HS-5 (cell line): ENCODE data around the gene RUSC2.
A peak's percentile ranks its signal among the peaks of the same experiment; 100 is the strongest.
"Not testable (repeated sequence)": the region's sequence is repeated elsewhere in the genome, so short reads cannot be mapped to it uniquely, and the experiment has no call there.

ENCODE experiments used
- DNase-seq: peaks from one replicate; pipeline ENCODE4 v3.0.0-alpha.2; 2012; ENCODE audit warnings: low read depth

RUSC2 gene

GRCh38 chr9:35489313-35490154, at the start of gene RUSC2:
Gene RUSC2, plus strand, starts transcription at chr9:35490111. Its CDS starts 56,411 bp downstream, at chr9:35546522.
- DNase-seq: peak; percentile 72

- DNase-seq: no peak
Measured at GRCh38 chr9:35446012-35446411, 43.9 kb upstream of the RUSC2 start.

DNA sequence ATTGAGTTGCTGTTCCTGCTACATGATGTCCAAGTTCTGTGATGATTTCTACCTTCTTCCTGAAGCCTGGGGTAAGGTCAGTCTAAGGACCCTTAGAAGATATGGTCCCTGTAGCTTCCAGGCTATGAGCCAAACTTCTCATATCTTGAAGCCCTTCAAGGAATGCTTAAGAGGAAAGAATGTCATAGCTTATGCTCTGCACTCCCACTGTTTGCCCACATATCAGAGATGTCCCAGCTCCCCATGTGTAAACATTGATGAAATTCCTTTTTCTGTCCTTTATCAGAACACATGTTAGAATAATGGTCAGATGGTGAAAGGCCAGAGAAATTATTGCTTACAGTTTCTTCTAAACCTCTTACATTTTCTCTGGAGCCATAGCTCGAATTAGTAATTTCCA, 41.4 kb upstream of the RUSC2 start:
- no peak for DNase-seq

DNA sequence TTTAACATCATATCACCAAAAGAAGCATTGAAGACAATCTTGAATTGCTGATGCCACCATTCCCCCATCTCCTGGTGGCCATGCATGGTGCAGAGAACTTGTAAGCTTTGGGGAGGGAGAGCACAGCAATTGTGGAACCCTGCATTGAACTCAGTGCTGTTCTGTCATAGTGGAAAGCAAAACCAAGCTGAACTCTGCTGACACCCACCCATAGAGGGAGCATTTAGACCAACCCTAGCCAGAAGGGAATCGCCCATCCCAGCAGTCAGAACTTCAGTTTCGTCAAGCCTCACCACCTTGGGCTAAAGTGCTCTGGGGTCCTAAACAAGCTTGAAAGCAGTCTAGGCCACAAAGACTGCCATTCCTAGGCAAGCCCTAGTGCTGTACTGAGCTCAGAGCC, 37.4 kb upstream of the RUSC2 start:
- no peak for DNase-seq

GRCh38 chr9:35453786-35454185, 36.1 kb upstream of the RUSC2 start:
- no peak for DNase-seq

DNA sequence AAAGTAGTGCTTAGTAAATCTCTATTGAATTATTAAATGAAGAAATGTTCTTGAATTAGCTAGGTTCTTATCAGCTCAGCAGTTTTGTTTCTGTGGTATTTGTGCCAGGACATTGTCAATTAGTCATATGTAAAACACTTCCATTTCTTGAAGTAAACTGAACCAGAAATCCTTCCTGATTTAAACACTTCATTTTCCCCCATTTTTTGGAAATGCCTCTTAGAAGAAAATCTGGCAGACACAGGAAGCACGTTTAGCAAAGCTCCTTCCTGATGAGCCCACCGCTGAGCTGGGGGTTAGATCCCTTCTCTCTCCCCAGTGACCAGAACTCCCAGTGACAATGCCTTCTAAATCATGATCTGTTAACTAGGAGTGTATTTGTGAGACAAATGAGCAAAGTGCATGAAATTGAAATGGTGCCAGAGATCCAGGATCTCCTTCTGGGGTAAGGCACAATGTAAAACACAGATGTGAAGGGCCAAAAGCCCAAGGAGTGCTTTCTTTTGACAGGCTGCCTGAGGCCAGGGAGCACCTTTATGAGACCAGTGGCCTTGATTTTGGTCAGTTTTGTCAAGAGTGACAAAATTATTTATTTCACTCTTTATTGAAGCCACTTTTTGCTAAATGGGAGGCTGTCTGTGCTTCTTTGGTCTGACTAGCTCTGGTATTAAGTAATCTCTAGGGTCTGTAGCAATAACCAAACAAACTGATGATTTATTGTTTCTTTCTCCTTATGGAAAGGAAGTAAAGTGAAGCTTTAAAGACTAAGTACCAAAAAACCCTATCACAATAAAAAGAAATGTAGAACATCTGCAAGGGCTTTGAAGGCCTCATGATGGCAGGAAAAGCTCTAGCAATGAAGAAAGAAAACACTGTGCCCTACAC, 25.5 kb upstream of the RUSC2 start:
- DNase-seq: no peak

GRCh38 chr9:35470340-35470739, 19.6 kb upstream of the RUSC2 start:
- no peak for DNase-seq

DNA sequence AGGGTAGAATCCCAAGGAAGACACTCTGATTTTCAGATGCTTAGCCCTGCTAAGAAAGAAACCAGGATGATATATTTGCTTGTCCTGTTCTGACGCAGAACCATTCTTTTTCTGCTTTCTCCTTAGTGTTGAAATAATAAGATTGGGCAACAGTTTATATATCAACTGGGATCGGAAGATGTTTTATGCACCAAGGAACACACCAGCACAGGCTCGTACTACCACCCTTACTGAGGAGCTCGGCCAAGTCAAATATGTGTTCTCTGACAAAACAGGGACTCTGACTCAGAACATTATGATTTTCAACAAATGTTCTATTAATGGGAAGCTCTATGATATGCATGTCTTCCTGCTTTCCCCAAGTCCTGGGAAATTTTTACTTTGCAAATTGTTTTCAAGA, 19.0 kb upstream of the RUSC2 start:
- no peak for DNase-seq

DNA sequence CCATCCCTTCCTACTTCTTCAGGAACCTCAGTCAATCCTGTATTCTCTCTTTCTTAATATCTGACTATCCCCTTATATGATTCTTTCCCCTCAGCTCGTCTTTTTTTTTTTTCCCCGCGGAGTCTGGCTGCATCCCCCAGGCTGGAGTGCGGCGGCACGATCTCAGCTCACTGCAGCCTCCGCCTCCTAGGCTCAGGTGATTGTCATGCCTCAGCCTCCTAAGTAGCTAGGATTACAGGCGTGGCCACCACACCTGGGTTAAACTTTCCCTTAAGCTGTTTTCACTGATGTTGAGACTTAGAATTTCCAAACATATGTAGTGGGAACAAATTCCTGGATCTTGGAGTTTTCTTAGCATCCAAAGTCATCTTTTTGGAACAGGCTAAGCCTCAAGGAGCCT, 13.3 kb upstream of the RUSC2 start:
- no peak for DNase-seq

DNA sequence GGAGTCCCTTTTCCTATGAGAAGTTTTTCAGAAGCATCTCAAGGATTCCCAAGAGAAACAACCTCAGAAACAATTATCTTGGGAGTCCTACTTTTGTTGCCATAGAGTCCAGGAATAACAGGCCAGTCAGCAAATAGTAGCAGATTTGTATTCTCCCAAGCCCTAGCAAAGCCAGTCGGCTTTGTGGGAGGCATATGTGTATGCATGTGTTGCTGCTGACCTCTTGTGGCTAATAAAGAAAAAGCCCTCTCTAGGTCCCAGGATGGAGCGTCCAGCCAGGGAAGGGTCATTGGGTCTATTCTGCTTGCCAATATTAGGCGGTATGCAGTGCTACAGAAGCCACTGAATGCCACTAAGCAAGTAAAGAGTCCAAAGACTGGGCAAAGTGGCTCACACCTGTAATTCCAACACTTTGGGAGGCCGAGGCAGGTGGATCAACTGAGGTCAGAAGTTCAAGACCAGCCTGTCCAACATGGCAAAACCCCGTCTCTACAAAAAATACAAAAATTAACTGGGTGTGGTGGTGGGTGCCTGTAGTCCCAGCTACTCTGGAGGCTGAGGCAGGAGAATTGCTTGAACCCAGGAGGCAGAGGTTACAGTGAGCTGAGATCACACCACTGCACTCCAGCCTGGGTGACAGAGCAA, 12.6 kb upstream of the RUSC2 start:
- not testable (repeated sequence) for DNase-seq

- DNase-seq: no peak
Measured at GRCh38 chr9:35478871-35479270, 11.0 kb upstream of the RUSC2 start.

DNA sequence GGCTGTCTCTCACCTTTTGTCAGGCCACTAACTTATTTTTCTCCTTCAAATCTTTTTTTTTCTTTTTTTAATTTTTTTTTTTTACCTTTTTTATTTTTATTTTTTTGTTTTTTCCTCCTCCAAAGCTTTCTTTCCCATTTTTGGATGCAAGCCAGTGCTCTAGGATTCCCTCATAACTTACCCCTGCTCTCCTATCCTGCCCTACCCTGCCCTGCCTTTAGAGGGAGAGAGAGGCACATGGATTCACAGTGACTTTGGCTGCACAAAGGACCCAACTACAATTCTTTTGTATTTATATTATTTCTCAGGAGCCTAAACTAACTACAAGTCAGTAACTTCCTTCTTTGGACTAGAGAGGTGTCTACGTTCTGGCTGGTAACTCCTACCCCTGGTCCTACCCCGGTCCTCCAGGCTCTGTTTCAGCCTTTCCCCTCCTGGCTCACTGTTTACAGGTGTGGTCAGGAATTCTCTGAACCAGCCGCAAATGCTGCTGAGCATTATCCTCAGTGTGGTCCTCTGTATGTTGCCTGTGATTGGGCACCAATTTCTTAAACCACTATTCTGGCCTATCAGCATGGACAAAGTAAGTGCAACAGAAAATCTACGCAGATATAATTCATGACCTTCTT, 8.4 kb upstream of the RUSC2 start:
- no peak for DNase-seq

DNA sequence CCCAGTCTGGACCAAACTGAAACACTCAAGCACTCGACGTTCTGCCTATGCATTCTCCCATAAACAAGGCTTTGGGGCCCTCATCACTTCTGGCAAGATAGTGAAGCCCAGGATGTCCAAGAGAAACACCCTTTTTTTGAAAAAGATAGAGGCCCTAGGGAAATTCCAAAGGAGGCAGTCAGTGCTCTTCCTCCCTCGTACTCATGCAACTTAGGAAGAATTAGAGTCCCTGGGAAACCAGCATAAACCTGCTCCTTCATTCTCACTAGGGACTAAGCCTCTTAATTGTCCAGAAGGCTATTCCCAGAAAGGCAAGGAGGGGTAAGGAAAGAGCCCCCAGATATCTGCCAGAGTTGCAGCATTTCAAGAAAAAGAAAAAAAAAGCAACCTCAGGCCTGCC, 7.8 kb upstream of the RUSC2 start:
- no peak for DNase-seq

DNA sequence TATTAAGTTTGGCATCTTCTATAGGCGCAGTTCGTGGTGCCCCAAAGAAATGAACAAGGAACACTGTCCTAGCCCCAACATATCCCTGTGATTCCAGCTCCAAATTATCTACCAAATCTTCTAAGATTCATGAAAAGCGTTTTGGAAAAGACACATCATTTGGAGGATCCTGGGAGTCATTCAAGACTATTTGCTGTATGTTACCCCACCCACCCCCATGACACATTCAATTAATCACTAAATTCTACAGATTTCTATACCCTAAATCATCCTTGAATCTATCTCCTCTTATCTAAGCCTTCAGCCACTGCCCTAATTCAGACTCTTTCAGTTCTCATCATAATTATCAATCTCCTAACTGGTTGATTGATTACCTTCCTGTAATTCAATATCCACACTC, 5.5 kb upstream of the RUSC2 start:
- no peak for DNase-seq

- no peak for DNase-seq
Measured at GRCh38 chr9:35487081-35487480, 2.8 kb upstream of the RUSC2 start.

- no peak for DNase-seq
Measured at GRCh38 chr9:35488021-35488420, 1.9 kb upstream of the RUSC2 start.

- DNase-seq: no peak
Measured at GRCh38 chr9:35488566-35489312, 1.2 kb upstream of the RUSC2 start.

- DNase-seq: no peak
Measured at GRCh38 chr9:35490155-35490909, 421 bp downstream of the RUSC2 start.

- no peak for DNase-seq
Measured at GRCh38 chr9:35490910-35491465, 1.1 kb downstream of the RUSC2 start.

DNA sequence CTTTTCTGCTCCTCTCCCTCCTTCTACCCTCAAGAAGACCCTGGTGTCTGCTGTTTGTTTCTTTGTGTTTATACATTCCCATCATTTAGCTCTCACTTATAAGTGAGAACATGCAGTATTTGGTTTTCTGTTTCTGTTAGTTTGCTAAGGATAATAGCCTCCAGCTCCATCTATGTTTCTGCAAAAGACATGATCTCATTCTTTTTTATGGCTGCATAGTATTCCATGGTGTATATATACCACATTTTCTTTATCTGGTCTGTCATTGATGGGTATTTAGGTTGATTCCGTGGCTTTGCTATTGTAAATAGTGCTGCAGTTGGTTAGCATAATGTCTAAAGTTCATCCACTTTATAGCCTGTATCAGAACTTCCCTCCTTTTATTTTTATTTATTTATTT, 3.2 kb downstream of the RUSC2 start:
- not testable (repeated sequence) for DNase-seq
